HepG2 (cell line): ENCODE data around the gene PATE4. TPM values are rescaled to one million over a fixed set of nuclear protein-coding genes. Genes with fewer than 3 reads are reported as not detected.

Experiments
- ATAC-seq: fragments of 200-7000 bp; cut with Tn5 transposase; 3 replicates; pipeline ENCODE4 v1.9.1; 2020; ENCODE audit warnings: mild to moderate bottlenecking, moderate library complexity
- BruUV-seq: library from RNA; stranded (reverse); fragments of 400-500 nt; replicated peaks from 2 replicates; lab custom pipeline; 2021; lab: Mats Ljungman, UMichigan
- CTCF ChIA-PET: fragments of 300-600 bp; formaldehyde crosslinking; extraction: SDS; loops from one replicate; lab custom pipeline; 2021; ENCODE audit warnings: low total read pairs, inconsistent platforms, low intra/inter-chr PET ratio; lab: Yijun Ruan, JAX
- POLR2A ChIA-PET: fragments of 350-600 bp; sonication (Branson Sonifier 250); formaldehyde crosslinking; loops from one replicate; lab custom pipeline; 2020; ENCODE audit warnings: antibody characterized with exemption, inconsistent platforms; lab: Yijun Ruan, JAX
- DNase-seq: peaks from one replicate; pipeline ENCODE4 v3.0.0-alpha.2; 2015; ENCODE audit warnings: low spot score
- FAIRE-seq: peaks from 3 replicates; lab custom pipeline; 2011; peaks lifted over from hg19 to GRCh38; lab: Jason Lieb, UNC
- H2AFZ ChIP-seq: one replicate; pipeline ENCODE4 v1.6.1; 2011; ENCODE audit warnings: low read length, inconsistent platforms
- H3K27ac ChIP-seq: fragments of 300-600 bp; 3 replicates; pipeline ENCODE4 v1.8.0; 2011; ENCODE audit warnings: mixed run types, mild to moderate bottlenecking, mixed read lengths, low read length, inconsistent platforms; ENCODE audit not compliant: insufficient read depth; ENCODE audit errors: extremely low read length
- H3K27me3 ChIP-seq, 2 experiments: fragments of 200-600 bp in 1 of 2; 2 replicates in 1 of 2; 3 replicates in 1 of 2; pipeline versions ENCODE4 v1.6.0 to v1.8.0; 2011; ENCODE audit warnings: low read length in 2 of 2, mild to moderate bottlenecking in 2 of 2, moderate library complexity in 2 of 2, inconsistent platforms in 1 of 2; ENCODE audit not compliant: insufficient read depth in 2 of 2, control insufficient read depth in 1 of 2
- H3K36me3 ChIP-seq, 2 experiments: fragments of 200-600 bp in 1 of 2; replicated peaks in 1 of 2; 2 replicates in 1 of 2; 3 replicates in 1 of 2; pipeline versions ENCODE4 v1.5.1 to v1.8.0; 2011; ENCODE audit warnings: low read length in 2 of 2, inconsistent platforms in 1 of 2; ENCODE audit not compliant: insufficient read depth in 2 of 2, control insufficient read depth in 1 of 2
- H3K4me1 ChIP-seq: 2 replicates; pipeline ENCODE4 v1.5.1; 2012; ENCODE audit warnings: low read length, inconsistent platforms; ENCODE audit not compliant: insufficient read depth
- H3K4me2 ChIP-seq: 2 replicates; pipeline ENCODE4 v1.6.0; 2011; ENCODE audit warnings: low read depth, low read length, inconsistent platforms
- H3K4me3 ChIP-seq, 3 experiments: fragments of 200-600 bp in 1 of 3; sonication (generic), shearing (Covaris generic) in 1 of 3; replicated peaks in 1 of 3; 2 replicates each; pipeline ENCODE4 v1.5.1; 2011 to 2016; ENCODE audit warnings: low read length in 3 of 3, inconsistent platforms in 2 of 3, low read depth in 2 of 3, mild to moderate bottlenecking in 2 of 3, control low read depth in 1 of 3, mixed read lengths in 1 of 3; ENCODE audit not compliant: insufficient read depth in 1 of 3
- H3K79me2 ChIP-seq: one replicate; pipeline ENCODE4 v1.6.1; 2011; ENCODE audit warnings: low read length, inconsistent platforms; ENCODE audit not compliant: insufficient read depth
- H3K9ac ChIP-seq: 2 replicates; pipeline ENCODE4 v1.6.0; 2011; ENCODE audit warnings: mild to moderate bottlenecking, low read depth, low read length, inconsistent platforms; ENCODE audit not compliant: insufficient read depth
- H3K9me3 ChIP-seq: 2 replicates; pipeline ENCODE4 v1.5.1; 2012; ENCODE audit warnings: mild to moderate bottlenecking, low read length
- H4K20me1 ChIP-seq: 2 replicates; pipeline ENCODE4 v1.6.0; 2011; ENCODE audit warnings: inconsistent platforms, mild to moderate bottlenecking, low read length, moderate library complexity; ENCODE audit not compliant: insufficient read depth
- HMGA1 ChIP-seq: sonication (generic); formaldehyde crosslinking; conservative IDR thresholded peaks from 2 replicates; pipeline ENCODE4 v1.4.0; 2020; ENCODE audit warnings: missing genetic modification reagents
- RBM22 ChIP-seq: fragments of 200-400 bp; formaldehyde crosslinking; optimal IDR thresholded peaks from 2 replicates; pipeline ENCODE3; 2017; ENCODE audit warnings: mild to moderate bottlenecking, low read length, moderate library complexity
- RFX5 ChIP-seq: IDR thresholded peaks from 2 replicates; pipeline ENCODE4 v1.6.1; 2011; ENCODE audit warnings: low read depth, low read length, improper control_type of control experiment
- ZFP36L1 ChIP-seq: sonication (generic); formaldehyde crosslinking; IDR thresholded peaks from 2 replicates; pipeline ENCODE4 v1.8.0; 2022; ENCODE audit warnings: mild to moderate bottlenecking, missing genetic modification reagents, moderate library complexity
- ZNF749 ChIP-seq: sonication (generic); formaldehyde crosslinking; IDR thresholded peaks from 2 replicates; pipeline ENCODE4 v1.8.0; 2022; ENCODE audit warnings: mild to moderate bottlenecking, missing genetic modification reagents, moderate library complexity, borderline replicate concordance
- in situ Hi-C: cut with HindIII; loops from 2 replicates; pipeline ENCODE4 v1.10.0; 2017; ENCODE audit warnings: low pct_unique_long_range_greater_than_20kb; ENCODE audit not compliant: extremely low pct_ligation_motif_present
- intact Hi-C: fragments of 100-400 bp; cut with micrococcal nuclease; formaldehyde crosslinking; loops from one replicate; pipeline ENCODE4 v1.10.0; 2022; ENCODE audit not compliant: unreplicated experiment
- polyA plus RNA-seq, 8 experiments: library from polyadenylated mRNA; depleted of rRNA in 3 of 8; stranded (reverse) in 7 of 8; unstranded in 1 of 8; fragments of >200 nt; fragmentation: Illumina TruSeq in 4 of 8; extraction: Trizol in 4 of 8; gene quantifications; 2 replicates each; pipeline versions ENCODE4 v1.2.1 to v1.2.3, GENCODE V29; 2011 to 2016; ENCODE audit warnings: low read depth in 4 of 8, missing spikeins in 1 of 8, mixed read lengths in 1 of 8; ENCODE audit not compliant: insufficient read depth in 1 of 8
- total RNA-seq, 5 experiments: library from RNA; depleted of rRNA; stranded (reverse); fragments of >200 nt; fragmentation: Illumina TruSeq; extraction: Trizol; gene quantifications; 2 replicates each; pipeline ENCODE4 v1.2.3, GENCODE V29; 2016; ENCODE audit warnings: low read depth in 1 of 5
- TF ChIP-seq, protein P1 (sequence below): sonication (generic); formaldehyde crosslinking; IDR thresholded peaks from 2 replicates; pipeline ENCODE4 v1.4.0; 2020; ENCODE audit warnings: low read depth, mild to moderate bottlenecking, missing genetic modification reagents
- TF ChIP-seq, protein P2 (sequence below): sonication (generic); formaldehyde crosslinking; IDR thresholded peaks from 2 replicates; pipeline ENCODE4 v1.8.0; 2022; ENCODE audit warnings: missing genetic modification reagents, mild to moderate bottlenecking, moderate library complexity, borderline replicate concordance
- TF ChIP-seq, protein P3 (sequence below): sonication (generic); formaldehyde crosslinking; IDR thresholded peaks from 2 replicates; pipeline ENCODE4 v1.5.0; 2020; ENCODE audit warnings: missing genetic modification reagents
- TF ChIP-seq, protein P4 (sequence below): sonication (generic); formaldehyde crosslinking; IDR thresholded peaks from 2 replicates; pipeline ENCODE4 v1.5.1; 2020; ENCODE audit warnings: mild to moderate bottlenecking, missing genetic modification reagents, moderate library complexity

The PATE4 gene
- total and polyA plus RNA-seq, 2 of the 13 experiments (the other 11 are each of a cell fraction or from before 2014, with no cell fraction given) = not detected

DNA sequence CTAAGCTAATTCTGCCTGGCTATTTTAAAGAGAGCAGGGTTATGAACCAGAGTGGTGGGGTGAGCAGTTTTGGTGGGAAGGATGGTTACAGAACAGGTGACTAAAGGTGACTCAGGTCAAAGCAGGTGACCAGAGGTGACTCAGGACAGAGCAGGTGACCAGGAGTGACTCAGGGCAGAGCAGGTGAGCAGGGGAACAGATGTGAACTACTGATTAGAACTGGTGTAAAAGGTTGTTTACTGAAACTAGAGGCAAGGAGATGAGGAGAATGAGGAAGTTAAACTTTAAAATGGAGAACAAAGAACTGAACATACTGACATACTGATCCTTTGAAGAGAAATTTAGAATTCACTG lies 39.0 kb downstream of the PATE4 start:
- intact Hi-C loops = loop anchor here (5.0 kb wide), 1 partner anchor 910 kb away; no protein-coding TSS in a partner anchor
- BruUV-seq = no TSS peak

More for the DNA sequence above, 39.0 kb downstream of the PATE4 start:
- Histone ChIP-seq H3K9ac (no peak overlapping the region), H3K4me3 (no peak overlapping the region), H4K20me1 (no peaks in the 10 kb centered on the region), H3K36me3 (no peaks in the 10 kb centered on the region), H2AFZ (no peak overlapping the region), H3K79me2 (no peaks in the 10 kb centered on the region), H3K4me2 (no peak overlapping the region), H3K27ac (no peak overlapping the region), H3K9me3 (no peaks in the 10 kb centered on the region), H3K27me3 (0 out of 5 replicates have a peak, but pooled peaks cover 0 to 11% of the 10 kb centered on the region in 2 experiments), H3K4me1 (peaks cover 6% of the 10 kb centered on the region)
- ChIA-PET POLR2A (no interaction called here), CTCF (interaction anchor here (1.0 to 1.3 kb wide), 2 partner anchors 148 to 318 kb away, joined by 4 to 5 read pairs; no protein-coding TSS in a partner anchor)
- DNase-seq = no peak
- in situ Hi-C loops = loop anchor here (5.0 to 10.0 kb wide), 4 partner anchors 147 to 447 kb away; partner anchors contain the start of gene CHEK1
- FAIRE-seq = no peak
- TF ChIP-seq ZNF749 (CRISPR knock-in tag) = no peak
- TF ChIP-seq, protein P1, sequence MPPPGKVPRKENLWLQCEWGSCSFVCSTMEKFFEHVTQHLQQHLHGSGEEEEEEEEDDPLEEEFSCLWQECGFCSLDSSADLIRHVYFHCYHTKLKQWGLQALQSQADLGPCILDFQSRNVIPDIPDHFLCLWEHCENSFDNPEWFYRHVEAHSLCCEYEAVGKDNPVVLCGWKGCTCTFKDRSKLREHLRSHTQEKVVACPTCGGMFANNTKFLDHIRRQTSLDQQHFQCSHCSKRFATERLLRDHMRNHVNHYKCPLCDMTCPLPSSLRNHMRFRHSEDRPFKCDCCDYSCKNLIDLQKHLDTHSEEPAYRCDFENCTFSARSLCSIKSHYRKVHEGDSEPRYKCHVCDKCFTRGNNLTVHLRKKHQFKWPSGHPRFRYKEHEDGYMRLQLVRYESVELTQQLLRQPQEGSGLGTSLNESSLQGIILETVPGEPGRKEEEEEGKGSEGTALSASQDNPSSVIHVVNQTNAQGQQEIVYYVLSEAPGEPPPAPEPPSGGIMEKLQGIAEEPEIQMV (CRISPR knock-in tag) = no peak
- TF ChIP-seq, protein P2, sequence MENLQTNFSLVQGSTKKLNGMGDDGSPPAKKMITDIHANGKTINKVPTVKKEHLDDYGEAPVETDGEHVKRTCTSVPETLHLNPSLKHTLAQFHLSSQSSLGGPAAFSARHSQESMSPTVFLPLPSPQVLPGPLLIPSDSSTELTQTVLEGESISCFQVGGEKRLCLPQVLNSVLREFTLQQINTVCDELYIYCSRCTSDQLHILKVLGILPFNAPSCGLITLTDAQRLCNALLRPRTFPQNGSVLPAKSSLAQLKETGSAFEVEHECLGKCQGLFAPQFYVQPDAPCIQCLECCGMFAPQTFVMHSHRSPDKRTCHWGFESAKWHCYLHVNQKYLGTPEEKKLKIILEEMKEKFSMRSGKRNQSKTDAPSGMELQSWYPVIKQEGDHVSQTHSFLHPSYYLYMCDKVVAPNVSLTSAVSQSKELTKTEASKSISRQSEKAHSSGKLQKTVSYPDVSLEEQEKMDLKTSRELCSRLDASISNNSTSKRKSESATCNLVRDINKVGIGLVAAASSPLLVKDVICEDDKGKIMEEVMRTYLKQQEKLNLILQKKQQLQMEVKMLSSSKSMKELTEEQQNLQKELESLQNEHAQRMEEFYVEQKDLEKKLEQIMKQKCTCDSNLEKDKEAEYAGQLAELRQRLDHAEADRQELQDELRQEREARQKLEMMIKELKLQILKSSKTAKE (CRISPR knock-in tag) = no peak
- TF ChIP-seq, protein P3, sequence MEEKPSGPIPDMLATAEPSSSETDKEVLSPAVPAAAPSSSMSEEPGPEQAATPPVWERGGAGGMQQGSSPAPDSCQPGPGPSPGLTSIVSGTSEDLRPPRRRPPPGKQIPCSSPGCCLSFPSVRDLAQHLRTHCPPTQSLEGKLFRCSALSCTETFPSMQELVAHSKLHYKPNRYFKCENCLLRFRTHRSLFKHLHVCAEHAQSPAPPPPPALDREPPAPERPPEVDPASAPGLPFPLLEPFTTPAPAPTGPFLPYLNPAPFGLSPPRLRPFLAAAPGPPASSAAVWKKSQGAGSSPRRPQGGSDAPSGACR (CRISPR knock-in tag) = no peak
- TF ChIP-seq RFX5 = no peak
- no peak for TF ChIP-seq ZFP36L1 (CRISPR knock-in tag)
- TF ChIP-seq RBM22 = no peak
- TF ChIP-seq HMGA1 (CRISPR knock-in tag) = no peak
- TF ChIP-seq, protein P4, sequence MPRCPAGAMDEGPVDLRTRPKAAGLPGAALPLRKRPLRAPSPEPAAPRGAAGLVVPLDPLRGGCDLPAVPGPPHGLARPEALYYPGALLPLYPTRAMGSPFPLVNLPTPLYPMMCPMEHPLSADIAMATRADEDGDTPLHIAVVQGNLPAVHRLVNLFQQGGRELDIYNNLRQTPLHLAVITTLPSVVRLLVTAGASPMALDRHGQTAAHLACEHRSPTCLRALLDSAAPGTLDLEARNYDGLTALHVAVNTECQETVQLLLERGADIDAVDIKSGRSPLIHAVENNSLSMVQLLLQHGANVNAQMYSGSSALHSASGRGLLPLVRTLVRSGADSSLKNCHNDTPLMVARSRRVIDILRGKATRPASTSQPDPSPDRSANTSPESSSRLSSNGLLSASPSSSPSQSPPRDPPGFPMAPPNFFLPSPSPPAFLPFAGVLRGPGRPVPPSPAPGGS (CRISPR knock-in tag) = no peak
- no peak for ATAC-seq
